H9 (cell line): ENCODE measurements around the gene LRIT3. TPM values are rescaled to one million over a fixed set of nuclear protein-coding genes. Genes with fewer than 3 reads are reported as not detected.

Experiments used
- DNase-seq: peaks from one replicate; pipeline ENCODE4 v3.0.0-alpha.2; 2017
- H2AFZ ChIP-seq: one replicate; pipeline ENCODE4 v1.6.1; 2013; ENCODE audit warnings: mild to moderate bottlenecking, low read length, control low read depth, moderate library complexity
- H2AK5ac ChIP-seq: 2 replicates; pipeline ENCODE4 v1.6.1; 2013; ENCODE audit warnings: low read length, control low read depth, mixed read lengths; ENCODE audit not compliant: insufficient read length
- H2BK120ac ChIP-seq: one replicate; pipeline ENCODE4 v1.6.1; 2013; ENCODE audit warnings: low read depth, mild to moderate bottlenecking, low read length, control low read depth, inconsistent platforms; ENCODE audit not compliant: poor library complexity, severe bottlenecking
- H2BK12ac ChIP-seq: 2 replicates; pipeline ENCODE4 v1.6.1; 2013; ENCODE audit warnings: low read length, control low read depth, mixed read lengths, low read depth; ENCODE audit not compliant: insufficient read length
- H2BK15ac ChIP-seq: 2 replicates; pipeline ENCODE4 v1.6.1; 2013; ENCODE audit warnings: low read depth, low read length, control low read depth
- H2BK20ac ChIP-seq: one replicate; pipeline ENCODE4 v1.6.1; 2013; ENCODE audit warnings: low read depth, mild to moderate bottlenecking, low read length, control low read depth, inconsistent platforms; ENCODE audit not compliant: poor library complexity, severe bottlenecking
- H2BK5ac ChIP-seq: 2 replicates; pipeline ENCODE4 v1.6.1; 2013; ENCODE audit warnings: low read length, control low read depth, mixed read lengths; ENCODE audit not compliant: insufficient read length
- H3K14ac ChIP-seq: 2 replicates; pipeline ENCODE4 v1.6.1; 2013; ENCODE audit warnings: low read length, control low read depth; ENCODE audit not compliant: insufficient read depth
- H3K18ac ChIP-seq: 2 replicates; pipeline ENCODE4 v1.6.1; 2013; ENCODE audit warnings: low read depth, mild to moderate bottlenecking, mixed read lengths, low read length, control low read depth; ENCODE audit not compliant: insufficient read length
- H3K23ac ChIP-seq: 2 replicates; pipeline ENCODE4 v1.6.1; 2013; ENCODE audit warnings: low read length, control low read depth, mixed read lengths, low read depth; ENCODE audit not compliant: insufficient read length
- H3K23me2 ChIP-seq: 2 replicates; pipeline ENCODE4 v1.6.1; 2013; ENCODE audit warnings: low read depth, mild to moderate bottlenecking, mixed read lengths, low read length, control low read depth; ENCODE audit not compliant: insufficient read length, poor library complexity, severe bottlenecking
- H3K27ac ChIP-seq: 2 replicates; pipeline ENCODE4 v1.5.1; 2013; ENCODE audit warnings: low read length, control low read depth, mixed read lengths, low read depth; ENCODE audit not compliant: insufficient read length
- H3K27me3 ChIP-seq: 2 replicates; pipeline ENCODE4 v1.6.1; 2013; ENCODE audit warnings: low read length, control low read depth, inconsistent platforms; ENCODE audit not compliant: insufficient read depth
- H3K4ac ChIP-seq: 2 replicates; pipeline ENCODE4 v1.6.1; 2013; ENCODE audit warnings: low read depth, mild to moderate bottlenecking, control low read depth, inconsistent platforms, low read length, moderate library complexity
- H3K4me1 ChIP-seq: 2 replicates; pipeline ENCODE4 v1.6.1; 2013; ENCODE audit warnings: low read length, control low read depth, inconsistent platforms; ENCODE audit not compliant: insufficient read depth
- H3K4me2 ChIP-seq: 2 replicates; pipeline ENCODE4 v1.6.1; 2013; ENCODE audit warnings: low read length, control low read depth, mixed read lengths; ENCODE audit not compliant: insufficient read length, insufficient read depth
- H3K56ac ChIP-seq: 2 replicates; pipeline ENCODE4 v1.6.1; 2013; ENCODE audit warnings: low read depth, mild to moderate bottlenecking, mixed read lengths, low read length, control low read depth; ENCODE audit not compliant: insufficient read length
- H3K79me1 ChIP-seq: 2 replicates; pipeline ENCODE4 v1.6.1; 2013; ENCODE audit warnings: low read depth, mild to moderate bottlenecking, moderate library complexity, low read length, control low read depth, inconsistent platforms; ENCODE audit not compliant: insufficient read depth, poor library complexity, severe bottlenecking
- H3K79me2 ChIP-seq: 2 replicates; pipeline ENCODE4 v1.6.1; 2013; ENCODE audit warnings: low read length, control low read depth, inconsistent platforms; ENCODE audit not compliant: insufficient read depth
- H3K9ac ChIP-seq: 2 replicates; pipeline ENCODE4 v1.6.1; 2013; ENCODE audit warnings: low read length, control low read depth, mixed read lengths; ENCODE audit not compliant: insufficient read length; ENCODE audit errors: extremely low read depth
- H3K9me3 ChIP-seq: one replicate; pipeline ENCODE4 v1.6.1; 2013; ENCODE audit warnings: low read depth, low read length, inconsistent platforms; ENCODE audit not compliant: control insufficient read depth
- H3T11ph ChIP-seq: one replicate; pipeline ENCODE4 v1.6.1; 2013; ENCODE audit warnings: mild to moderate bottlenecking, low read length, control low read depth, inconsistent platforms
- H4K20me1 ChIP-seq: one replicate; pipeline ENCODE4 v1.6.1; 2013; ENCODE audit not compliant: control insufficient read depth, insufficient read length, insufficient read depth
- H4K5ac ChIP-seq: 2 replicates; pipeline ENCODE4 v1.6.1; 2013; ENCODE audit warnings: low read depth, mild to moderate bottlenecking, mixed read lengths, low read length, control low read depth; ENCODE audit not compliant: insufficient read length
- H4K8ac ChIP-seq: replicated peaks from 2 replicates; pipeline ENCODE4 v1.6.1; 2013; ENCODE audit warnings: low read length, control low read depth, mixed read lengths, low read depth; ENCODE audit not compliant: insufficient read length
- H4K91ac ChIP-seq: 2 replicates; pipeline ENCODE4 v1.6.1; 2013; ENCODE audit warnings: low read depth, mild to moderate bottlenecking, moderate library complexity, mixed read lengths, low read length, control low read depth; ENCODE audit not compliant: insufficient read length
- H3K27ac Mint-ChIP-seq, 3 experiments: 2 replicates in 2 of 3; 3 replicates in 1 of 3; pipeline ENCODE4 v1.8.0; 2020 to 2021; ENCODE audit warnings: mixed read lengths in 3 of 3, mild to moderate bottlenecking in 1 of 3, moderate library complexity in 1 of 3
- H3K27me3 Mint-ChIP-seq: 2 replicates; pipeline ENCODE4 v1.8.0; 2021; ENCODE audit warnings: low read depth, mild to moderate bottlenecking, moderate library complexity, mixed read lengths
- H3K36me3 Mint-ChIP-seq, 3 experiments: 2 replicates in 2 of 3; 3 replicates in 1 of 3; pipeline ENCODE4 v1.8.0; 2020 to 2021; ENCODE audit warnings: low read depth in 3 of 3, mixed read lengths in 3 of 3; ENCODE audit not compliant: insufficient read depth in 1 of 3
- H3K4me1 Mint-ChIP-seq, 2 experiments: 2 replicates each; pipeline ENCODE4 v1.8.0; 2020; ENCODE audit warnings: mixed read lengths in 2 of 2
- H3K4me3 Mint-ChIP-seq, 2 experiments: 2 replicates in 1 of 2; 3 replicates in 1 of 2; pipeline ENCODE4 v1.8.0; 2020 to 2021; ENCODE audit warnings: mild to moderate bottlenecking in 2 of 2, mixed read lengths in 2 of 2, moderate library complexity in 1 of 2
- H3K9me3 Mint-ChIP-seq, 2 experiments: 2 replicates in 1 of 2; 3 replicates in 1 of 2; pipeline ENCODE4 v1.8.0; 2020; ENCODE audit warnings: mild to moderate bottlenecking in 2 of 2, mixed read lengths in 2 of 2, moderate library complexity in 1 of 2
- CTCF ChIP-seq: fragments of 200-600 bp; sonication (generic); conservative IDR thresholded peaks from 3 replicates; pipeline ENCODE4 v1.8.0; 2021; ENCODE audit warnings: antibody characterized with exemption, mild to moderate bottlenecking
- WGBS: extraction: QIAGEN DNeasy Blood & Tissue Kit; methylation state at CpG from one replicate; pipeline ENCODE4 v1.1.7; 2013; ENCODE audit warnings: missing lambda C conversion rate, low lambda C conversion rate, mixed read lengths; ENCODE audit not compliant: insufficient read length; ENCODE audit errors: extremely low coverage; 5-methylcytosine and 5-hydroxymethylcytosine counted together
- total RNA-seq: library from RNA; stranded (reverse); gene quantifications from 2 replicates; pipeline ENCODE4 v1.2.1, GENCODE V29; 2021

LRIT3 gene
- total RNA-seq, 1 experiment from 2014 or later: 0.07 TPM

DNA sequence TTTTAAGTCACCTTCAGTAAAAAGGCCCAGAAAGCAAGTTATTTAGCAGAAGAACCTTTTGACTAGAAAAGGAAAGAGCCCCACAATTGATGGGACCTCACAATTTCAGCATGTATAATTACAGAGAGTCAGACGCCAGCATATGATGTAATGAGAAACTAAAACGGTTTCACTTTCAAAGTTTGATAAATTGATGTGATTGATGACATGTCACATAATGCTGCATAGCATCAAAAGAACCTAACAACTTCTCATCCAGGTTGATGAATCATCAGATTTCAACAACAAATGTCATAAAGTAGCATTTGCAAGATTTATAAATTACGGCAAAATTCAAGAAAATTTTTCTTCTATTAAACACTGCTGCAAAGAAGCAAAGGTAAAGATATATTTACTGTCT, 36.2 kb upstream of the LRIT3 start:
- Histone ChIP-seq H3K23ac (no peak overlapping the region), H3K4me2 (no peak overlapping the region), H2AFZ (no peak overlapping the region), H4K8ac (no peak overlapping the region), H4K20me1 (no peaks in the 10 kb centered on the region), H2BK20ac (no peak overlapping the region), H3K4me1 (peaks cover 2% of the 10 kb centered on the region; the same call in 1 of the 2 replicates), H2BK120ac (no peak overlapping the region), H3T11ph (no peak overlapping the region), H3K79me1 (no peaks in the 10 kb centered on the region), H2BK12ac (no peak overlapping the region), H2BK15ac (no peak overlapping the region), H3K9me3 (no peaks in the 10 kb centered on the region), H2BK5ac (no peak overlapping the region), H3K23me2 (peaks cover 13% of the 10 kb centered on the region), H3K79me2 (peaks cover 10% of the 10 kb centered on the region; the same call in 1 of the 2 replicates), H4K91ac (no peak overlapping the region), H3K18ac (no peak overlapping the region), H3K27me3 (no peaks in the 10 kb centered on the region), H3K14ac (no peak overlapping the region), H3K27ac (no peak overlapping the region), H3K9ac (no peak overlapping the region), H3K4ac (no peak overlapping the region), H2AK5ac (no peak overlapping the region), H4K5ac (no peak overlapping the region), H3K56ac (no peak overlapping the region)
- Mint-ChIP-seq H3K4me3 (no peak overlapping the region), H3K36me3 (peaks cover under 1 to 8% (median 6%) of the 10 kb centered on the region in 3 experiments; a peak in 5 of 7 replicates), H3K27me3 (no peaks in the 10 kb centered on the region), H3K9me3 (peaks cover 0 to 2% of the 10 kb centered on the region in 2 experiments; a peak in 2 of 5 replicates), H3K27ac (no peak overlapping the region), H3K4me1 (peaks cover 20 to 34% of the 10 kb centered on the region in 2 experiments)
- WGBS: no CpG with 5 or more reads among the region's 3 CpGs
- no peak for DNase-seq
- no peak for TF ChIP-seq CTCF
